Stimulated activated CD8-positive, alpha-beta memory T cell treated with anti-CD3 and anti-CD28 coated beads, Interleukin-7, amount 100 ng/mL, for 24 hours (primary cell): Measurements from ENCODE around the gene GGT5.
"Not testable (repeated sequence)": the region's sequence is repeated elsewhere in the genome, so short reads cannot be mapped to it uniquely, and the experiment has no call there.

Experiments used
- DNase-seq: peaks from one replicate; pipeline ENCODE4 v3.0.0-alpha.2; 2020; ENCODE audit warnings: low read depth

Gene GGT5

GRCh38 chr22:24245030-24245431, at the start of gene GGT5:
Gene GGT5 (minus strand): TSS chr22:24245082. CDS start chr22:24244725, 357 bp downstream.
- DNase-seq: not testable (repeated sequence)

DNA sequence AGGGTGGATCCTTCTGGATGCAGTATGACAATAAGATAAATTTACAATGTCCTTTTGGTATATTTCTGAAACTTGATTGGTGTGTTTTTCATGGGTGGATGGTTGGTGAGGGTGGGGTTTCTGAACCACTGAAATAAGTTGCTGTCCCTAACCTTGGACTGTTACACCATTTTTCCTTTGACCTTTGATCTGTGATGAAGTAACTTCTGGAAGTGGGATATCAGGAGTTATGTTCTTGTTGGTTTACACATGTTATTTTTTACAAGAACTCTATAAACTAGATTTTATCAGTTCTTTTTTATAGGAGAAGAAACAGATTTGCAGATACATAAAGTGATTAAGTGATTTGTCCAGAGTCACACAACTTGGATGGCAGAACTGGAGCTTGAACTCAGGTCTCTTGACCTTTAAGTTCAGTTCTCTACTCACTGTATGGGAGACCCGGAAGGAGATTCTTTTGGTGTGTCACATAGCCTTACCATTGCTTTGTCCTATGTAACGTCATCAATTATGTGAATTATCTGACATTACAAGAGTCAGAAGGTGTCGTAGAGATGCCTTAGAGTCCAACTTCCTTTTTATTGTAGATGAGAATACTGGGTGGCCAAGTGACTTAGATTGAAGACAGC, 47.4 kb upstream of the GGT5 start:
- DNase-seq: not testable (repeated sequence)

DNA sequence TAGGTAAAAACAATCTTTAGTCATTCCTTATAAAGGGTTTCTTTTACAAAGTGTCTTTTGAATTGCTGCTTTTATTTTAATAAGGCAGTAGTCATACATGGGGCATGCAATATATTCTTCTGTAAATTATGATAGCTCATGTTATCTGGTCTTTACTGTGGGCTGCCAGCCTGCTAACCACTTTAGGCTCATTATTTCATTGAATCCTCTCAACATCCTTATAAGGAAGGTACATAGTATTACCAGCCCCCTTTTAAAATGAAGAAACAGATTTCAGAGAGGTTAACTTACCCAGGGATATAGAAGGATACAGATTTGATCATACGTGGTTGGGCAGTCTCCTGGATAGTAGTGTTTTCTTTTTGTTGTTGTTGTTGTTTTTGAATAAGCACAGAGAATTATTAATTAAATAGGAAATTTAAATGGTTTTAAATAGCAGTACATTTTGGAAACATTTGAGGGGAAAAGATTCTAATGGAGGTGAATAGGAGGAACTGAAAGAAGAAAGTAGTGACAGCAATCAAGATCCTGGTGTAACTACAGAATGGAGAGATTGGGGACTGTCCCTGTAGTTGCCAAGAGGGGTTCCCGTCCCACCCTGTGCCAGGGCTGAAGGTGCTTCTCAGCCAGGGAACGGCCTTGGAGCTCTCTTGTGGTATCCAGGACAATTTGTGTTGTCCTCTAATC, 46.8 kb upstream of the GGT5 start:
- DNase-seq: no peak

GRCh38 chr22:24290459-24290858, 45.6 kb upstream of the GGT5 start:
- no peak for DNase-seq

DNA sequence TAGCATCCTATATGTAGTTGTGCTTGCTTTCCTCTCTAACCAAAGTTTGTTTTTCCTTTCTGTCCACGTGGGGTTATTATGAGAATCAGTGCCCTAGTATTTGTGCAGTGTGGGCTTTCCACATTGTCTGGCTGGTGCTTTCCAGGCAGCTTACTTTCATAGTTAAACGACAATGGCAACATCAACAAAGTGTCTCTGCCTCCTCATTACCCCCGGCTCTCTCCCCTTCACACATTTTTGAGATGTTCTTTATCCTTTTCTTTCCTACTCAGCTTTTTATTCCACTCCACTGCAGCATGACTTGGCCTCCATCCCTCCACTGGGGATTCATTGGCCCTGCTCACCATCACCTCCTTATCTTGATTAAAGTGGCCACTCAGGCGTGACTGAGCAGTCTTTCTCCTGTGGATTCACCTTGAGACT, 44.9 kb upstream of the GGT5 start:
- DNase-seq: no peak

DNA sequence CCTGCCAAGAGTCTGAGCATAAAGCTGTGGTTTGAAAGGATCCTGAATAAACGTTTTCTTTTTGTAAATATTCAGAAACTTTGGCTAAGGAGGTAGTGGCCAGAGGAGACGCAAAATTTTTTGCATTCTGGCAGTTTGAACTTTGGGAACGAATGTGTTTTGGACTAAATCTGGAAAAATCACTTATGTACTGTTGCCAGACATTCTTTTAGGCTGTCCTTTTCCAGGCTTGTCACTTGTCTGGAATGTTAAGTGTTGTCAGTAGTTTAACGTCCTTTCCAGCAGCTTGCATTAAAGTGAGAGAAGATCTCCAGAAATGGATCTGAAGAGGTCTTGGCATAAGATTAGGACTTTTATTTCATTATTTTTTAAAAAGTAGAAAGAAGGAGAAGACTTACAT, 44.2 kb upstream of the GGT5 start:
- DNase-seq: no peak

- DNase-seq: not testable (repeated sequence)
These were observed 42.9 kb upstream of the GGT5 start for GRCh38 chr22:24287801-24288200.

DNA sequence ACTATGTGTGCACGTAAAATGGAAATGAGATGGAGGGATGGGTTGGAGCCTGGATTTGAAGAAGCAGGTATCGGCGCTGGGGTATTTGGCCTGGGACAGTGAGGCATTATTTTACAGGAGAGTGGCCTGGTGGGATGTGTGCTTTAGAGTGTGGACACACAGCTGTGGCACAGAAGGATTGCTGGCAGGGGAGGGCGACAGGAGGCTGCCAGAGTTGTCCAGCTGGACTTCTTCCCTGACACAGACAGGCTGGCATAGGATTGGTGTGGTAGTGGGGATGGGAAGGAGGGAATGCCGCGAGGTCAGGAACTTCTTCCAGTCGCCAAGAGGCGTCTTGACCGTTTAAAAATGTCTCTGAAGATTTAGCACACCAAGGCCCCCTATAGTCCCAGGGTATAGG, 42.3 kb upstream of the GGT5 start:
- not testable (repeated sequence) for DNase-seq

- no peak for DNase-seq
These were observed 40.4 kb upstream of the GGT5 start for GRCh38 chr22:24285245-24285644.

DNA sequence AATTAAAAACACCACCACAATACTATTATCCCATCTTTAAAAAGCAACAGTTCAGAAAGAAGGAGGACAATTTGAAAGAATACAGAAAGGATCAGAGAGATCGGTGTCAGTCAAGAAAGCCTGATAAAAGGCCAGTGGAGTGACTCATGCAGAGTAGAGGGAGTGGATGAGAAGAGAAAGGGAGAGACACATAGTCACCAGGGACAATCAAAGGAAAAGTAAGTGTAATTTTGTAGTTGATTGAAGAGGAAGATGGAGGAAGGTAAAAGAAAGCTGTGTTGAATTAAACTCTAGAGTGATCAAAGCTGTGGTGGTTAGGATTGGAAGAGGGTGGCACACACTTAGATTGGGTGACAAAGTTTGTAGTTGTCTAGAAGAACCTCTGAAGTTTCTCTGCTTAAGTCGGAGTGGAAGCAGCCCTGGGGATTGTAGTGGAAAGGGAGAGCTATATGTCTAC, 39.9 kb upstream of the GGT5 start:
- no peak for DNase-seq

GRCh38 chr22:24282401-24282800, 37.5 kb upstream of the GGT5 start:
- no peak for DNase-seq

- DNase-seq: not testable (repeated sequence)
These were observed 35.5 kb upstream of the GGT5 start for GRCh38 chr22:24280363-24280762.

GRCh38 chr22:24274696-24275405, 30.0 kb upstream of the GGT5 start:
- not testable (repeated sequence) for DNase-seq

DNA sequence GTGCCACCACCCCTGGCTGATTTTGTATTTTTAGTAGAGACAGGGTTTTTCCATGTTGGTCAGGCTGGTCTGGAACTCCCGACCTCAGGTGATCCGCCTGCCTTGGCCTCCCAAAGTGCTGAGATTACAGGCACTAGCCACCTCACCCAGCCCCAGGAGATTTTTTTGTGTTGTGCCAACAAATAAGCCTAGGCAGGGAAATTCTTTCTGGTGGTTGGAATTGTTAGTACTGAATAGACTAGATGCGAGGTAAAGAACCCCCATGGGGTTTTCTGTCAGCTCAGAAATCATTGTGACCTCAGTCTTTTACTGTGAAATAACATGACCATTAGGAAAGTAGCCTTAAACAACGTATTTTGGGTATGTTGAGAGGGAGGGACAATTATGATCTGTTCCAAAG, 29.0 kb upstream of the GGT5 start:
- DNase-seq: not testable (repeated sequence)

DNA sequence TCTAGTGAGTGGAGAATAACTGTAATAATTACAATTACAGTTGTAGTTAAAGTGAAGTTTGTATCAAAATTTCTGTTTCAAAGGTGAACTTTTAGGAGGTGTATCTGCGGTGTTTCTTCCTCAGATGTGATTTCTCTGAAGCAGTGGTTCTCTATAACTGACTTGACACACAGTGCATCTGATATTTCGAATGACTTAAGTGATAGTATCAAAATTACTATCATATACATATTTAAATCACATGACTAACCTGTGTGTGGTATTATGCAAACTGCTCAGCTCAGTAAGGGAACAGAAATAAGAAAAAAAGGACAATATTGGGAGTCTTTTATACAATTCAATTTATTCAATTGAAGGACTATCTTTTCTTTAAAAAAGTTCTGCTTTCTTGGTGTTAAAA, 28.1 kb upstream of the GGT5 start:
- DNase-seq: not testable (repeated sequence)

DNA sequence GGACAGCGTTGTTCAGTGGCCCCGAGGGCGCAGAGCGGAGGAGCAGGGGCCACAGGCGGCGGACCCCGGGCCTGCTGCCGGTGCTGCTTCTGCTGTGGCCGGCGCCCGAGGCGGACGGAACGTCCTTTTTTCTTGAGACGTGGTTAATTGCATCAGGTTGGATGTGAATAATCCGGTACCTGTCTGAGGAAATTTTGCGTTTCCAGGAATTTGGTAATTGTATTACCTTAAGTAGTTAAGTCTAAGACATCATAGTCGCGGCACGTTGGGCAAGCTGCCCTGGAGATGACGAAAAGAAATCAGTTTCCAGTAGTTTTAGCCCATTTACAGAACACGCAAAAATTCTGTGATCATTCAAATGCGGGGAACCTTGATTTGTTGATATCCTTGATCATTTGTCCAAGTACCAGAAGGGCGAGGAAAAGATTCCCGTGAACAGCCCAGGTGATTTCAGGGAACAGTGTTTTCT, 26.5 kb upstream of the GGT5 start:
- no peak for DNase-seq

GRCh38 chr22:24270556-24271385, 25.9 kb upstream of the GGT5 start, which contains the start of gene SPECC1L:
Gene SPECC1L (plus strand): TSS chr22:24270831. CDS start chr22:24302232, 31,401 bp downstream.
- DNase-seq: peak; percentile 72

DNA sequence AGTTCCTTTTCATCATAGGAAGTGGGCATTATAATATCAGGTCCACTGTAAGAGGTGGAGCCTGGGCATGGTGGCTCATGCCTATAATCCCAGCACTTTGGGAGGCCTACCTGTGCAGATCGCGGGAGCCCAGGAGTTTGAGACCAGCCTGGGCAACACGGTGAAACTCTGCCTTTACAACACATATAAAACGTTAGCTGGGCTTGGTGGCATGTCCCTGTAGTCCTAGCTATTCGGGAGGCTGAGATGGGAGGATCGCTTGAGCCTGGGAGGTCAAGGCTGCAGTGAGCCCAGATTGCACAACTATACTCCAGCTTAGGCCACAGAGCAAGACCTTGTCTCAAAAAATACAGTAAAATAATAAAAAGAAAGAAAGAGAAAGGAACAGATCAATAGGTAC, 21.6 kb upstream of the GGT5 start:
- not testable (repeated sequence) for DNase-seq

- no peak for DNase-seq
These were observed 20.9 kb upstream of the GGT5 start for GRCh38 chr22:24265734-24266133.

DNA sequence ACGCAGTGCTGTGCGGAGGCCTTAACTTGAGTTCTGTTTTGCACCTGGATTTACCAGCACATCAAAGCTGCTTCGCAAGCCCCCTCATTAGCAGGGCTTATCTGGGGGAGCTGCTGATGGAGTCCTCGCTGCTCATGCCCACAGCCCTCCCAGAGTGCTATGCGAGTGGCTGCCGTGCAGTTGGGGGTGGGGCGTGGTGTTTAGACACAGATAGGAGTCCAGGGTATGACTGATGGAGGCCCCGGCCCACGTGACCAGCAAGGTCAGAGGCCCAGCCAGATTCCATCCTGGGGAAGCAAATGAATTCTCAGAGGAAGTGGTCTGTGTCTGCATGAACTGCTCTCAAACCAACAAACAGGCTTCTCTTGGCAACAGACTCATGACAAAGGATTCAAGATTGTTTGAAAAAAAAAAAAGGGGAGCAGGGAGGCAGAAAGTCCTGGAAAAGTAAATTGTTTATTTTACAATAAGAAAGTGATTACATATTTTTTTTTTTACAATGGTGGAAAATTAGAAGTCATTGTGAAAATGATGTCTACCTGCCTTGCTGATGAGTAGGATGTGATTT, 19.5 kb upstream of the GGT5 start:
- DNase-seq: not testable (repeated sequence)

DNA sequence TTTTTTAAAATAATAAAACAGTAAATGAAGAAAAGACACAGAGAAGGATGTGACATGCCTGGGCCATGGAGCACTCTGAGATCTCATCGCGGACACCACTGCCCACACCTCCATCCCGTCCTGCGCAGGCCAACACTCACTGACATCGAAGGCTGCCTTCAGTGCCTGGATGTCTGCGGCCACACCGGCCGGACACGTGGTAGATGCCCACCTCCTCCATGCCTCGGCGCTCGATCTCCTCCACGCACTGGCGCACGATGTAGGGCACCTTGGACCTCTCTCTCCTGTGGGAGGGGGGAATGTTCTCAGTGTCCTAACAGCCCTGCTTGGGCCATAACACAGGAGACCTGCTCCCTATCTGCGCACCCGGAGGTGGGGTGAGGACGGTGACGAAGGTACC, 18.6 kb upstream of the GGT5 start:
- DNase-seq: not testable (repeated sequence)
